ENCODE results near the gene LRMDA. TPM values are rescaled to one million over a fixed set of nuclear protein-coding genes. Genes with fewer than 3 reads are reported as not detected.

The LRMDA gene
- total and polyA plus RNA-seq, 10 of the 15 experiments (the other 5 are each of a cell fraction or from before 2014, with no cell fraction given), result 0.07 to 0.54 (median 0.29) TPM; not detected in 4

- intact Hi-C loops (cut with micrococcal nuclease; ENCODE audit: unreplicated experiment), result no loop called here
Measured at GRCh38 chr10:76404531-76404930, 973.1 kb downstream of the LRMDA start.

DNA sequence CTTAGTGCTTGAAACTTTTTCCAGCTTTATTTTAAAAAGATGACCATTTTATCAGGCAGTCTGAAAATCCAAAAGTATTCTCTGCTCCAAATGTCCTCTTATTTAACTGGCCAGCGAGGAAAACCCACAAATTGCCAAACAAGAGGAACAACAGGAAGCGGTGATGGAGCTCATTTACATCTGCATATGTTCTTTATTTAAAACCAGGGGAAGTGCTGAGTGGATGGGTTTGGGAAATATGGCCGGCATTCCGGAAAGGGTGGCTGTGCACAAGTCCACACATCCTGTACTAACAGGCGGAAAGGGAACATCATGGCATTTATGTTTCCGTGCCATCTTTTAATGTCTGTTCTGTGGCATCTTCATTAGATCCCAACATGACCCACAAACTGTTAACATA lies 974.5 kb downstream of the LRMDA start:
- no peaks in the 10 kb centered on the region for H3K9me3 ChIP-seq (replicated peaks; ENCODE audit: control insufficient read depth, insufficient read depth, low read length)
- no peak overlapping the region for H3K4me3 ChIP-seq
- WGBS (ENCODE audit: insufficient coverage, insufficient replicate concordance, low lambda C conversion rate, missing lambda C conversion rate), result 37% methylated on average over 6 of the region's 6 CpGs
- ATAC-seq (no peak), DNase-seq (ENCODE audit: low read depth, low spot score) (no peak), FAIRE-seq (no peak)
- ChIA-PET SMC1A (ENCODE audit: uncharacterized antibody, unreplicated experiment) (interaction anchor here (1.4 kb wide), 1 partner anchor 24 kb away, joined by 3 read pairs; no protein-coding TSS in a partner anchor), RAD21 (ENCODE audit: unreplicated experiment) (no interaction called here), CTCF (no interaction called here), POLR2A (no interaction called here)
- no peak overlapping the region for H3K4me2 ChIP-seq (ENCODE audit: control insufficient read depth, insufficient read depth)
- no peaks in the 10 kb centered on the region for H4K20me1 ChIP-seq (ENCODE audit: control insufficient read depth, insufficient read depth)
- H3K4me1 ChIP-seq (ENCODE audit: control insufficient read depth, insufficient read depth, low read length), result no peaks in the 10 kb centered on the region
- BruUV-seq (replicated peaks), result no TSS peak
- no peaks in the 10 kb centered on the region for H3K36me3 ChIP-seq (ENCODE audit: control insufficient read depth in 2 of 2, insufficient read depth in 2 of 2, low read length in 1 of 2)
- TF ChIP-seq SMARCA5 (IDR thresholded peaks at IDR 0.05), result no peak
- no peak for TF ChIP-seq HDAC6 (IDR thresholded peaks at IDR 0.05; ENCODE audit: unreplicated experiment)
- no peak for TF ChIP-seq SUZ12 (IDR thresholded peaks at IDR 0.05; ENCODE audit: unreplicated experiment)
- in situ Hi-C loops (cut with MboI), result no loop called here
- no peak overlapping the region for H3K9ac ChIP-seq (ENCODE audit: control insufficient read depth, insufficient read depth, low read length)
- no peak overlapping the region for H3K27ac ChIP-seq (ENCODE audit: control insufficient read depth, insufficient read depth)
- H2AFZ ChIP-seq (ENCODE audit: control insufficient read depth, low read depth, low read length), result no peak overlapping the region
- H3K27me3 ChIP-seq (replicated peaks in 1 of 2; ENCODE audit: control insufficient read depth in 2 of 2, insufficient read depth in 2 of 2, low read length in 1 of 2), result no peaks in the 10 kb centered on the region
- intact Hi-C loops (cut with micrococcal nuclease; ENCODE audit: unreplicated experiment), result no loop called here
- H3K79me2 ChIP-seq (ENCODE audit: control insufficient read depth, insufficient read depth, low read length), result no peaks in the 10 kb centered on the region

More at GRCh38 chr10:76404531-76404930, 973.1 kb downstream of the LRMDA start:
- no TSS peak for BruUV-seq (replicated peaks)
- Histone ChIP-seq H3K4me3 (no peak overlapping the region), H2AFZ (ENCODE audit: control insufficient read depth, low read depth, low read length) (no peak overlapping the region), H3K36me3 (ENCODE audit: control insufficient read depth in 2 of 2, insufficient read depth in 2 of 2, low read length in 1 of 2) (no peaks in the 10 kb centered on the region), H3K9me3 (replicated peaks; ENCODE audit: control insufficient read depth, insufficient read depth, low read length) (no peaks in the 10 kb centered on the region), H3K27me3 (replicated peaks in 1 of 2; ENCODE audit: control insufficient read depth in 2 of 2, insufficient read depth in 2 of 2, low read length in 1 of 2) (no peaks in the 10 kb centered on the region), H3K27ac (ENCODE audit: control insufficient read depth, insufficient read depth) (no peak overlapping the region), H3K4me2 (ENCODE audit: control insufficient read depth, insufficient read depth) (no peak overlapping the region), H4K20me1 (ENCODE audit: control insufficient read depth, insufficient read depth) (no peaks in the 10 kb centered on the region), H3K79me2 (ENCODE audit: control insufficient read depth, insufficient read depth, low read length) (no peaks in the 10 kb centered on the region), H3K4me1 (ENCODE audit: control insufficient read depth, insufficient read depth, low read length) (no peaks in the 10 kb centered on the region), H3K9ac (ENCODE audit: control insufficient read depth, insufficient read depth, low read length) (no peak overlapping the region)
- RAD21 ChIA-PET (ENCODE audit: unreplicated experiment), result no interaction called here
- POLR2A ChIA-PET, result interaction anchor here (0.5 kb wide), 1 partner anchor 237 kb away, joined by 3 read pairs; no protein-coding TSS in a partner anchor
- CTCF ChIA-PET, result no interaction called here
- no peak for ATAC-seq
- FAIRE-seq, result no peak
- in situ Hi-C loops (cut with MboI), result no loop called here
- SMC1A ChIA-PET (ENCODE audit: uncharacterized antibody, unreplicated experiment), result no interaction called here
- TF ChIP-seq NFYB (IDR thresholded peaks at IDR 0.05; ENCODE audit: insufficient read depth, low read depth, low read length) (no peak), NKRF (conservative IDR thresholded peaks at IDR 0.05) (no peak), PML (IDR thresholded peaks at IDR 0.05; ENCODE audit: low read length) (no peak)
- 13% methylated on average over 4 of the region's 4 CpGs for WGBS (ENCODE audit: insufficient coverage, insufficient replicate concordance, low lambda C conversion rate, missing lambda C conversion rate)
- DNase-seq (ENCODE audit: low read depth, low spot score), result no peak

All from GM12878 (cell line).